GM12891 (cell line): Measurements from ENCODE around the gene SPOUT1.
"Not testable (repeated sequence)": the region's sequence is repeated elsewhere in the genome, so short reads cannot be mapped to it uniquely, and the experiment has no call there.

Experiments
- POLR2A ChIP-seq: IDR thresholded peaks from 2 replicates; pipeline ENCODE4 v1.6.1; 2011; ENCODE audit warnings: low read depth, low read length, control low read depth
- POLR2AphosphoS5 ChIP-seq: IDR thresholded peaks from 2 replicates; pipeline ENCODE4 v1.6.1; 2011; ENCODE audit warnings: low read depth, low read length, control low read depth

GRCh38 chr9:128794961-128795360, 34.6 kb downstream of the SPOUT1 start:
- TF ChIP-seq POLR2AphosphoS5, POLR2A: not testable (repeated sequence)
